22Rv1 (cell line): ENCODE data around the gene KIF3B.
"Not testable (repeated sequence)": the region's sequence is repeated elsewhere in the genome, so short reads cannot be mapped to it uniquely, and the experiment has no call there.

Source experiments
- ZFX ChIP-seq: fragments of 450-650 bp; IDR thresholded peaks from 2 replicates; pipeline ENCODE4 v1.6.1; 2017; ENCODE audit warnings: antibody characterized with exemption, borderline replicate concordance
- TF ChIP-seq, protein P1 (sequence below): fragments of 450-650 bp; IDR thresholded peaks from 2 replicates; pipeline ENCODE4 v1.5.1; 2017; ENCODE audit warnings: mild to moderate bottlenecking

DNA sequence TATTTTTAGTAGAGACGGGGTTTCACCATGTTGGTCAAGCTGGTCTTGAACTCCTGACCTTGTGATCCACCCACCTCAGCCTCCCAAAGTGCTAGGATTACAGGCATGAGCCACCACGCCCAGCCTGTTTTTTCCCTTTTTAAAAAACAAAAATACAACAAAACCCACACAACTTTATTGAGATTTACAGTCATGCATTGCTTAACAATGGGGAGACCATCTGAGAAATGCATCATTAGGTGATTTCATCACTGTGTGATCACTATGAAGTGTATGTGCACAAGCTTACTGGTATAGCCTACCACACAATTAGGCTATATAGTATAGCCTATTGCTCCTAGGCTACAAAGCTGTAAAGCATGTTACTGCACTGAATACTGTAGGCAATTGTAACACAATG, 63.6 kb downstream of the KIF3B start:
- TF ChIP-seq, protein P1, sequence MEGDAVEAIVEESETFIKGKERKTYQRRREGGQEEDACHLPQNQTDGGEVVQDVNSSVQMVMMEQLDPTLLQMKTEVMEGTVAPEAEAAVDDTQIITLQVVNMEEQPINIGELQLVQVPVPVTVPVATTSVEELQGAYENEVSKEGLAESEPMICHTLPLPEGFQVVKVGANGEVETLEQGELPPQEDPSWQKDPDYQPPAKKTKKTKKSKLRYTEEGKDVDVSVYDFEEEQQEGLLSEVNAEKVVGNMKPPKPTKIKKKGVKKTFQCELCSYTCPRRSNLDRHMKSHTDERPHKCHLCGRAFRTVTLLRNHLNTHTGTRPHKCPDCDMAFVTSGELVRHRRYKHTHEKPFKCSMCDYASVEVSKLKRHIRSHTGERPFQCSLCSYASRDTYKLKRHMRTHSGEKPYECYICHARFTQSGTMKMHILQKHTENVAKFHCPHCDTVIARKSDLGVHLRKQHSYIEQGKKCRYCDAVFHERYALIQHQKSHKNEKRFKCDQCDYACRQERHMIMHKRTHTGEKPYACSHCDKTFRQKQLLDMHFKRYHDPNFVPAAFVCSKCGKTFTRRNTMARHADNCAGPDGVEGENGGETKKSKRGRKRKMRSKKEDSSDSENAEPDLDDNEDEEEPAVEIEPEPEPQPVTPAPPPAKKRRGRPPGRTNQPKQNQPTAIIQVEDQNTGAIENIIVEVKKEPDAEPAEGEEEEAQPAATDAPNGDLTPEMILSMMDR: not testable (repeated sequence)
- not testable (repeated sequence) for TF ChIP-seq ZFX
